ENCODE measurements around the gene SOX14. TPM values are rescaled to one million over a fixed set of nuclear protein-coding genes. Genes with fewer than 3 reads are reported as not detected.
A peak's percentile ranks its signal among the peaks of the same experiment; 100 is the strongest.

Gene SOX14
- total RNA-seq: not detected

- H3K4me1 ChIP-seq: peaks cover 0 to 21% of the 10 kb centered on the region in 2 donors
- intact Hi-C loops (cut with DNase I): no loop called here
- no peak for TF ChIP-seq CTCF (IDR thresholded peaks at IDR 0.05)
- H3K27ac ChIP-seq: no peak within 1 kb of the TSS
- no peaks in the 10 kb centered on the region for H3K9me3 ChIP-seq
- DNase-seq (ENCODE audit: low spot score in 2 of 2): no peak
- no peaks in the 10 kb centered on the region for H3K36me3 ChIP-seq
- H3K27me3 ChIP-seq: no peaks in the 10 kb centered on the region
- H3K4me3 ChIP-seq: peak within 1 kb of the TSS; percentile 10 to 15
Observed at GRCh38 chr3:137764001-137764433, at the start of gene SOX14. TSS of gene SOX14 (plus strand) at chr3:137764315. CDS start at chr3:137764785, 470 bp downstream.

- H3K4me3 ChIP-seq: no peak overlapping the region
- no peaks in the 10 kb centered on the region for H3K4me1 ChIP-seq
- intact Hi-C loops (cut with DNase I): no loop called here
- H3K27ac ChIP-seq: no peak overlapping the region
- H3K27me3 ChIP-seq: no peaks in the 10 kb centered on the region
- TF ChIP-seq CTCF (IDR thresholded peaks at IDR 0.05): no peak
- H3K36me3 ChIP-seq: no peaks in the 10 kb centered on the region
- H3K9me3 ChIP-seq: no peaks in the 10 kb centered on the region
- no peak for DNase-seq (ENCODE audit: low spot score in 2 of 2)
Observed at GRCh38 chr3:137714551-137714950, 49.6 kb upstream of the SOX14 start.

- H3K4me1 ChIP-seq: no peaks in the 10 kb centered on the region
- TF ChIP-seq CTCF (IDR thresholded peaks at IDR 0.05): no peak
- no peak overlapping the region for H3K4me3 ChIP-seq
- no peaks in the 10 kb centered on the region for H3K27me3 ChIP-seq
- H3K9me3 ChIP-seq: no peaks in the 10 kb centered on the region
- intact Hi-C loops (cut with DNase I): no loop called here
- no peak for DNase-seq (ENCODE audit: low spot score in 2 of 2)
- H3K27ac ChIP-seq: no peak overlapping the region
- no peaks in the 10 kb centered on the region for H3K36me3 ChIP-seq
Observed at GRCh38 chr3:137724240-137724639, 39.9 kb upstream of the SOX14 start.

- Histone ChIP-seq H3K4me3 (no peak overlapping the region), H3K9me3 (peaks cover 0 to 3% of the 10 kb centered on the region in 2 donors), H3K36me3 (no peaks in the 10 kb centered on the region), H3K27ac (no peak overlapping the region), H3K4me1 (no peaks in the 10 kb centered on the region), H3K27me3 (no peaks in the 10 kb centered on the region)
- no peak for TF ChIP-seq CTCF (IDR thresholded peaks at IDR 0.05)
- DNase-seq (ENCODE audit: low spot score in 2 of 2): no peak
- intact Hi-C loops (cut with DNase I): no loop called here
Observed at GRCh38 chr3:137737208-137737607, 26.9 kb upstream of the SOX14 start.

GRCh38 chr3:137738710-137739109 is 25.4 kb upstream of the SOX14 start:
- no peak for DNase-seq (ENCODE audit: low spot score in 2 of 2)
- Histone ChIP-seq H3K4me1 (no peaks in the 10 kb centered on the region), H3K4me3 (no peak overlapping the region), H3K27me3 (no peaks in the 10 kb centered on the region), H3K9me3 (peaks cover 0 to 3% of the 10 kb centered on the region in 2 donors), H3K36me3 (no peaks in the 10 kb centered on the region), H3K27ac (no peak overlapping the region)
- intact Hi-C loops (cut with DNase I): no loop called here
- no peak for TF ChIP-seq CTCF (IDR thresholded peaks at IDR 0.05)

GRCh38 chr3:137743608-137744007 is 20.5 kb upstream of the SOX14 start:
- intact Hi-C loops (cut with DNase I): no loop called here
- no peak for DNase-seq (ENCODE audit: low spot score in 2 of 2)
- no peaks in the 10 kb centered on the region for H3K4me1 ChIP-seq
- H3K9me3 ChIP-seq: no peaks in the 10 kb centered on the region
- TF ChIP-seq CTCF (IDR thresholded peaks at IDR 0.05): no peak
- no peak overlapping the region for H3K4me3 ChIP-seq
- H3K36me3 ChIP-seq: no peaks in the 10 kb centered on the region
- H3K27ac ChIP-seq: no peak overlapping the region
- H3K27me3 ChIP-seq: no peaks in the 10 kb centered on the region

Data from ascending aorta (tissue), 2 donors.